Mesendoderm (in vitro differentiated cells): ENCODE measurements around the gene EYS.
"Not testable (repeated sequence)": the region's sequence is repeated elsewhere in the genome, so short reads cannot be mapped to it uniquely, and the experiment has no call there.

Source experiments
- DNase-seq: peaks from one replicate; pipeline ENCODE4 v3.0.0; 2013
- H2AK5ac ChIP-seq: 2 replicates; pipeline ENCODE4 v1.6.1; 2013; ENCODE audit warnings: low read length, inconsistent platforms
- H2BK120ac ChIP-seq: 2 replicates; pipeline ENCODE4 v1.6.1; 2013; ENCODE audit warnings: low read depth, mild to moderate bottlenecking, low read length, moderate library complexity, mixed read lengths
- H2BK15ac ChIP-seq: replicated peaks from 2 replicates; pipeline ENCODE4 v1.6.1; 2013; ENCODE audit warnings: low read depth, mild to moderate bottlenecking, moderate library complexity
- H2BK5ac ChIP-seq: 2 replicates; pipeline ENCODE4 v1.6.1; 2013; ENCODE audit warnings: low read length, inconsistent platforms
- H3K18ac ChIP-seq: 2 replicates; pipeline ENCODE4 v1.6.1; 2013; ENCODE audit warnings: mild to moderate bottlenecking, low read length, mixed read lengths
- H3K23ac ChIP-seq: one replicate; pipeline ENCODE4 v1.6.1; 2013; ENCODE audit warnings: low read length
- H3K27ac ChIP-seq: 2 replicates; pipeline ENCODE4 v1.5.1; 2013; ENCODE audit warnings: low read depth, mild to moderate bottlenecking, inconsistent platforms, low read length, moderate library complexity
- H3K27me3 ChIP-seq: 2 replicates; pipeline ENCODE4 v1.6.1; 2013; ENCODE audit warnings: low read length, control low read depth, mild to moderate bottlenecking, inconsistent platforms; ENCODE audit not compliant: insufficient read depth, poor library complexity
- H3K36me3 ChIP-seq: 2 replicates; pipeline ENCODE4 v1.6.1; 2013; ENCODE audit warnings: low read length, inconsistent platforms; ENCODE audit not compliant: control insufficient read depth, insufficient read depth
- H3K4ac ChIP-seq: one replicate; pipeline ENCODE4 v1.6.1; 2013; ENCODE audit warnings: low read depth, mild to moderate bottlenecking, low read length, moderate library complexity
- H3K4me1 ChIP-seq: 2 replicates; pipeline ENCODE4 v1.6.1; 2013; ENCODE audit warnings: low read depth, low read length, inconsistent platforms; ENCODE audit not compliant: control insufficient read depth
- H3K4me2 ChIP-seq: 2 replicates; pipeline ENCODE4 v1.6.1; 2013; ENCODE audit warnings: low read length
- H3K4me3 ChIP-seq: 2 replicates; pipeline ENCODE4 v1.5.1; 2013; ENCODE audit warnings: mild to moderate bottlenecking, low read length
- H3K56ac ChIP-seq: one replicate; pipeline ENCODE4 v1.6.1; 2013; ENCODE audit warnings: low read length
- H3K79me1 ChIP-seq: 2 replicates; pipeline ENCODE4 v1.6.1; 2013; ENCODE audit warnings: low read length, inconsistent platforms
- H3K79me2 ChIP-seq: 2 replicates; pipeline ENCODE4 v1.6.1; 2013; ENCODE audit warnings: mild to moderate bottlenecking, low read length; ENCODE audit not compliant: control insufficient read depth, insufficient read depth
- H3K9ac ChIP-seq: 2 replicates; pipeline ENCODE4 v1.6.1; 2013; ENCODE audit warnings: low read length, inconsistent platforms
- H4K5ac ChIP-seq: one replicate; pipeline ENCODE4 v1.6.1; 2013; ENCODE audit warnings: low read length
- H4K8ac ChIP-seq: one replicate; pipeline ENCODE4 v1.6.1; 2013; ENCODE audit warnings: low read depth, mild to moderate bottlenecking, control low read depth, low read length, moderate library complexity
- WGBS: extraction: QIAGEN DNeasy Blood & Tissue Kit; methylation state at CpG from one replicate; pipeline ENCODE4 v1.1.7; 2013; ENCODE audit warnings: low lambda C conversion rate, missing lambda C conversion rate; ENCODE audit not compliant: insufficient coverage; ENCODE audit errors: extremely low coverage; 5-methylcytosine and 5-hydroxymethylcytosine counted together

EYS gene

GRCh38 chr6:64037427-64037826 is 1669.6 kb downstream of the EYS start:
- H3K79me1 ChIP-seq, result no peaks in the 10 kb centered on the region
- H3K27me3 ChIP-seq, result no peaks in the 10 kb centered on the region
- no peak overlapping the region for H3K9ac ChIP-seq
- WGBS, result no CpG with 5 or more reads among the region's 1 CpG
- no peak overlapping the region for H4K5ac ChIP-seq
- no peak overlapping the region for H3K4ac ChIP-seq
- H4K8ac ChIP-seq, result no peak overlapping the region
- H3K23ac ChIP-seq, result no peak overlapping the region
- no peak overlapping the region for H2BK5ac ChIP-seq
- no peak overlapping the region for H2BK120ac ChIP-seq
- no peak overlapping the region for H2AK5ac ChIP-seq
- no peak for DNase-seq
- H3K4me2 ChIP-seq, result no peak overlapping the region
- no peaks in the 10 kb centered on the region for H3K4me1 ChIP-seq
- H2BK15ac ChIP-seq, result no peak overlapping the region
- H3K27ac ChIP-seq, result no peak overlapping the region
- H3K79me2 ChIP-seq, result no peaks in the 10 kb centered on the region
- H3K18ac ChIP-seq, result no peak overlapping the region
- no peaks in the 10 kb centered on the region for H3K36me3 ChIP-seq
- H3K56ac ChIP-seq, result no peak overlapping the region
- no peak overlapping the region for H3K4me3 ChIP-seq

GRCh38 chr6:64034910-64035655 is 1671.9 kb downstream of the EYS start:
- Histone ChIP-seq H2BK15ac (no peak overlapping the region), H4K8ac (no peak overlapping the region), H3K79me1 (no peaks in the 10 kb centered on the region), H2AK5ac (no peak overlapping the region), H3K18ac (no peak overlapping the region), H3K4me3 (no peak overlapping the region), H4K5ac (no peak overlapping the region), H3K27ac (no peak overlapping the region), H3K36me3 (no peaks in the 10 kb centered on the region), H3K4me1 (no peaks in the 10 kb centered on the region), H3K23ac (no peak overlapping the region), H2BK5ac (no peak overlapping the region), H3K27me3 (no peaks in the 10 kb centered on the region), H3K9ac (no peak overlapping the region), H3K4ac (no peak overlapping the region), H3K4me2 (no peak overlapping the region), H3K56ac (no peak overlapping the region), H3K79me2 (no peaks in the 10 kb centered on the region), H2BK120ac (no peak overlapping the region)
- DNase-seq, result no peak
- WGBS, result no CpG with 5 or more reads among the region's 3 CpGs

GRCh38 chr6:64034291-64034690 is 1672.7 kb downstream of the EYS start:
- no peak overlapping the region for H3K18ac ChIP-seq
- no peaks in the 10 kb centered on the region for H3K36me3 ChIP-seq
- WGBS, result no CpG with 5 or more reads among the region's 4 CpGs
- no peak overlapping the region for H3K4ac ChIP-seq
- no peak overlapping the region for H3K4me3 ChIP-seq
- H2AK5ac ChIP-seq, result no peak overlapping the region
- no peak overlapping the region for H2BK15ac ChIP-seq
- no peaks in the 10 kb centered on the region for H3K79me2 ChIP-seq
- no peak overlapping the region for H4K8ac ChIP-seq
- no peak overlapping the region for H2BK120ac ChIP-seq
- no peak overlapping the region for H3K56ac ChIP-seq
- no peak overlapping the region for H3K23ac ChIP-seq
- no peak overlapping the region for H2BK5ac ChIP-seq
- H3K4me1 ChIP-seq, result no peaks in the 10 kb centered on the region
- DNase-seq, result no peak
- no peak overlapping the region for H3K27ac ChIP-seq
- H3K9ac ChIP-seq, result no peak overlapping the region
- no peaks in the 10 kb centered on the region for H3K79me1 ChIP-seq
- H3K4me2 ChIP-seq, result no peak overlapping the region
- no peak overlapping the region for H4K5ac ChIP-seq
- H3K27me3 ChIP-seq, result no peaks in the 10 kb centered on the region

GRCh38 chr6:64030950-64031618 is 1675.9 kb downstream of the EYS start:
- H3K4ac ChIP-seq, H3K56ac ChIP-seq, H2BK15ac ChIP-seq, H3K4me3 ChIP-seq, H3K27me3 ChIP-seq, H3K36me3 ChIP-seq, H3K9ac ChIP-seq, H3K27ac ChIP-seq, H2BK120ac ChIP-seq, H3K79me1 ChIP-seq, H3K18ac ChIP-seq, H3K4me1 ChIP-seq, H4K8ac ChIP-seq, H2BK5ac ChIP-seq, H3K4me2 ChIP-seq, H4K5ac ChIP-seq, H2AK5ac ChIP-seq, DNase-seq, H3K23ac ChIP-seq, H3K79me2 ChIP-seq: not testable (repeated sequence)
- no CpG with 5 or more reads among the region's 21 CpGs for WGBS

- Histone ChIP-seq H3K36me3 (no peaks in the 10 kb centered on the region), H4K5ac (no peak overlapping the region), H3K23ac (no peak overlapping the region), H2BK120ac (no peak overlapping the region), H2BK15ac (no peak overlapping the region), H3K79me2 (no peaks in the 10 kb centered on the region), H3K4me3 (no peak overlapping the region), H2AK5ac (no peak overlapping the region), H3K9ac (no peak overlapping the region), H3K4me1 (no peaks in the 10 kb centered on the region), H3K4me2 (no peak overlapping the region), H4K8ac (no peak overlapping the region), H3K27me3 (no peaks in the 10 kb centered on the region), H3K18ac (no peak overlapping the region), H3K27ac (no peak overlapping the region), H3K56ac (no peak overlapping the region), H3K4ac (no peak overlapping the region), H3K79me1 (no peaks in the 10 kb centered on the region), H2BK5ac (no peak overlapping the region)
- DNase-seq, result no peak
- no CpG with 5 or more reads among the region's 24 CpGs for WGBS
These were observed 1683.3 kb downstream of the EYS start for GRCh38 chr6:64023693-64024092.

GRCh38 chr6:64014595-64014994 is 1692.4 kb downstream of the EYS start:
- Histone ChIP-seq H3K79me2 (no peaks in the 10 kb centered on the region), H3K36me3 (no peaks in the 10 kb centered on the region), H3K4ac (no peak overlapping the region)

More at GRCh38 chr6:64014595-64014994, 1692.4 kb downstream of the EYS start:
- Histone ChIP-seq H3K4me3 (no peak overlapping the region), H3K27me3 (no peaks in the 10 kb centered on the region), H2BK15ac (no peak overlapping the region), H2AK5ac (no peak overlapping the region), H3K23ac (no peak overlapping the region), H3K27ac (no peak overlapping the region), H2BK5ac (no peak overlapping the region), H3K18ac (no peak overlapping the region), H4K8ac (no peak overlapping the region), H3K56ac (no peak overlapping the region), H3K4me2 (no peak overlapping the region), H3K4me1 (no peaks in the 10 kb centered on the region), H2BK120ac (no peak overlapping the region), H3K9ac (no peak overlapping the region), H4K5ac (no peak overlapping the region), H3K79me1 (no peaks in the 10 kb centered on the region)
- no peak for DNase-seq
